Measurements from ENCODE around the gene B3GAT1. TPM values are rescaled to one million over a fixed set of nuclear protein-coding genes. Genes with fewer than 3 reads are reported as not detected.
"Not testable (repeated sequence)": the region's sequence is repeated elsewhere in the genome, so short reads cannot be mapped to it uniquely, and the experiment has no call there.

The B3GAT1 gene
- total and polyA plus RNA-seq, 4 donors: 0.16 to 0.39 TPM; not detected in 2

DNA sequence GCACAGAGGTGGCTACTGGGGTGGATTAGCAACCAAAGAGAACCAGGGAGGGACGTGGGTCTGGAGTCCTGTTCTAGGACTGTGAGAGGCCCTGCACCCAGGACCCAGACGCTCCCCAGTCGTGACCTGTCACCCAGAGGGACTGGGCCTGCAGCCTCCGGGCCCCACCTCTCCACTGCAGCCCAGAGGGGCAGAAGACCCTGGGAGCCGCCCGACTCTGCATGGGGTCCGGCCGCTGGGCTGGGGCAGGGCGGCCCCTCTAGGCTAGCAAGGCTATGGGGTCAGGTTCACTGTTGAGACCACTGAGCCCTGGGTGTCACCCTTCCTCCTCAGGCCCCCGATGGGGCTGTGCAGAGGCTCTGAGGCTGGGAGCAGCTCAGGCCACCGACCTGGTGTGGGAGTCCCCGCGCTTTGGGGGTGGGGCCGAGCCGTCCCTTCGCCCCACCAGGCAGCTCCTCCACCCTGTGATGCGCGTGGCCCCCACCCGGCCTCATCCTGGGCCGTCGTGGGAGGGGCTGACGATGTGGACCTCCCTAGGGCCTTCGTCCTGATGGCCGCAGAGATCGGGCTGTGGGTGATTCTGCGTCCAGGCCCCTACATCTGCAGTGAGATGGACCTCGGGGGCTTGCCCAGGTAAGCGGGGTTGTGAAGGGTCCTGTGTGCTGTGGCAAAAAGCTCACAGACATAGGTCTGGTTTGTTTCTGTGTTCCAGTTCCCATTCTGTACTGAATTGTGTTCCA, 67.4 kb downstream of the B3GAT1 start:
- H3K27me3 ChIP-seq (ENCODE audit: control insufficient read depth in 1 of 2, insufficient read depth in 2 of 2, low read length in 1 of 2); H3K27ac ChIP-seq (ENCODE audit: low read depth in 1 of 2, low read length in 2 of 2); H3K36me3 ChIP-seq (ENCODE audit: control insufficient read depth in 1 of 2, insufficient read depth in 2 of 2, low read length in 1 of 2); DNase-seq; H3K4me3 ChIP-seq (ENCODE audit: low read length in 2 of 2); intact Hi-C loops (cut with DNase I); H3K9me3 ChIP-seq (ENCODE audit: control insufficient read depth, low read length); H3K4me1 ChIP-seq (ENCODE audit: control insufficient read depth in 1 of 2, insufficient read depth in 2 of 2, low read length in 2 of 2): not testable (repeated sequence)
- ATAC-seq (ENCODE audit: low FRiP score): peak; percentile 39
- 87 to 89% methylated on average over 26 to 28 of the region's 28 CpGs for WGBS, 2 donors

DNA sequence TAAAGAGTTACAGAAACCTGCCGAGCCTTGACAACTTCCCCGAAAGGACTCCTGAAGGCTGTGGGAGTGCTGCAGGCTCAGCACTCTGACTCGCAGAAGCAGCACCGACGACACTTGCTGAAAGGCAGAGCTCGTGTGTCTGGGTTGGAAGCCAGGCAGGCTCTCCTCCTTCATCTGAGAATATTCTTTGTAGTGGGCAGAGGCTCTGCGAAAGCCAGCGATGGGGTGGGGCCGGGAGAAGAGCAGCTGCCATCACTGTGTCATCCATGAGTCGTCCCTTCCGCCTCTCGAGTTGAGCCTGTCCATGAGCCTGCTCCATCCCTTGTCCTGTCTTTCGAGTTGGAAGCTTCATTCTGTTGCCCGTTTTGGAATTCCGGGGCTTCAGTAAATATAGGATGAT, 68.4 kb downstream of the B3GAT1 start:
- Histone ChIP-seq H3K36me3 (ENCODE audit: control insufficient read depth in 1 of 2, insufficient read depth in 2 of 2, low read length in 1 of 2) (no peaks in the 10 kb centered on the region), H3K4me3 (ENCODE audit: low read length in 2 of 2) (no peak overlapping the region), H3K27ac (ENCODE audit: low read depth in 1 of 2, low read length in 2 of 2) (no peak overlapping the region), H3K9me3 (ENCODE audit: control insufficient read depth, low read length) (no peaks in the 10 kb centered on the region), H3K4me1 (ENCODE audit: control insufficient read depth in 1 of 2, insufficient read depth in 2 of 2, low read length in 2 of 2) (no peaks in the 10 kb centered on the region), H3K27me3 (ENCODE audit: control insufficient read depth in 1 of 2, insufficient read depth in 2 of 2, low read length in 1 of 2) (no peaks in the 10 kb centered on the region)
- 90 to 94% methylated on average over 15 of the region's 15 CpGs for WGBS, 2 donors
- DNase-seq (no peak), ATAC-seq (ENCODE audit: low FRiP score) (no peak)
- intact Hi-C loops (cut with DNase I): no loop called here

DNA sequence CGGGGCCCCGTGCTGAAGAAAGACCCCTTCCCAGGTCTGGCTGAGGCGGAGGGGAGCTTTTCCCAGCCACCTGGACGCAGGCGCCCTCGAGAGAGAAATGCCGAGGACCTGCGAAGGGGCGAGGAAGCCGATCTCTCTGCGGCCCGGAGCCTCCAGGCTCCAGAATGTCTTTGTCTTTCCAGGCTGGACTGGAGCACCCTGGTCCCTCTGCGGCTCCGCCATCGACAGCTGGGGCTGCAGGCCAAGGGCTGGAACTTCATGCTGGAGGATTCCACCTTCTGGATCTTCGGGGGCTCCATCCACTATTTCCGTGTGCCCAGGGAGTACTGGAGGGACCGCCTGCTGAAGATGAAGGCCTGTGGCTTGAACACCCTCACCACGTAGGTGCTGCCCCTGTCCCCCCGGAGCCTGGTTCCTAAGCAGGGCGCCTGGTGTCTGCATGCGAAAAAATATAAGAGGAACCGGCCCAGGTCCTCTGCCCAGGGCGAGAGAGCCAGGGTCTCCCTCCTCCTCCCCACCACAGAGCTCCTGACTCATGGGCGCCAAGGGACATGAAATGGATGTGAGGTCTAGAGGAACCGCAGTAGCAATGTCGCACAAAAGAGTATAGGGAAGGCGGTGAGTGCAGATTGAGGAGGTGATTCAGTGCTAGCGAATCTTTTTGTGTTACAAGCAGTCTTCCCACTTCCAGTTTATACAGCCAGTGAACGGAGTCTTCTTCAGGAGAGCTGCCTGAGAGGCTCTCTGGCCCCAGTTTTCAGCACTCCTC, 69.3 kb downstream of the B3GAT1 start:
- 88 to 92% methylated on average over 30 of the region's 30 CpGs for WGBS, 2 donors
- ATAC-seq (ENCODE audit: low FRiP score) (no peak), DNase-seq (no peak)
- intact Hi-C loops (cut with DNase I): no loop called here
- Histone ChIP-seq H3K9me3 (ENCODE audit: control insufficient read depth, low read length) (no peaks in the 10 kb centered on the region), H3K4me1 (ENCODE audit: control insufficient read depth in 1 of 2, insufficient read depth in 2 of 2, low read length in 2 of 2) (no peaks in the 10 kb centered on the region), H3K36me3 (ENCODE audit: control insufficient read depth in 1 of 2, insufficient read depth in 2 of 2, low read length in 1 of 2) (no peaks in the 10 kb centered on the region), H3K27ac (ENCODE audit: low read depth in 1 of 2, low read length in 2 of 2) (no peak overlapping the region), H3K4me3 (ENCODE audit: low read length in 2 of 2) (no peak overlapping the region), H3K27me3 (ENCODE audit: control insufficient read depth in 1 of 2, insufficient read depth in 2 of 2, low read length in 1 of 2) (no peaks in the 10 kb centered on the region)

DNA sequence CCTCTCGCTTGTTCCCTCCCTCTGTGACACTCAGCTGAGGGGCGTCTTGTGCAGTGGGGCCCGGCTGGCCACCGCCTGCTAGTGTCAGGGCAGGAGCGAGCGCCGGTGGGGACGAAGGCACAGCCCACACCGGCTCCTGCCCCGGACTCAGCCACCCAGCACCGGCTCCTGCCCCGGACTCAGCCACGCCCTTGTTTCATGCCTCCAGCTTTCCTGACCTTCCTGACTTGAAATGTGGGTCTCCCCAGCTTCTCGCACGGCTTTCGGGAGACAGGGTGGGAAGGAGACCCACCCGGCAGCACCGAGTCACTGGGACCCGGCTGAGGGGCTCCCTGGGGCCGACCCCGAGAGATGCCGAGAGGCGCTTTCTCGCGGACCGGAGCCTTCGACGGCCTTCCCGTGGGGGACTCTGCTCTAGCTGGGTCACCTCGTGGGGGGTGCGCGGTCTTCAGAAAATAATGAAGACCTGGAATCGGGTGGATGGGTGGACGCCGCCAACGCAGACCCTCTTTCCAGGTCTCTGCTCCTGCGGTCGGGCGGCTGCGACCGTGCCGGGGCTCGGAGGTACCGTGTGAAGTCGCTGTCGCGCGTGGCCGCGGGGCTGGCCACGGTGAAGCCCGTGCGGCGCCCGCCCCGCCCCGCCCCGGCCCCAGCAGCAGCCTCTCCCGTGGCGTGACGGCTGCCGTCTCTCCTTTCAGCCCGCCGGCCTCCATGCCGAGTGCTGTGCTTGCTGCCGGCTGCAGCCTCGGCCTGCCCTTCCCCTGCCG, 70.1 kb downstream of the B3GAT1 start:
- Histone ChIP-seq H3K27ac (ENCODE audit: low read depth in 1 of 2, low read length in 2 of 2) (no peak overlapping the region), H3K27me3 (ENCODE audit: control insufficient read depth in 1 of 2, insufficient read depth in 2 of 2, low read length in 1 of 2) (no peaks in the 10 kb centered on the region), H3K36me3 (ENCODE audit: control insufficient read depth in 1 of 2, insufficient read depth in 2 of 2, low read length in 1 of 2) (no peaks in the 10 kb centered on the region), H3K4me3 (ENCODE audit: low read length in 2 of 2) (no peak overlapping the region), H3K9me3 (ENCODE audit: control insufficient read depth, low read length) (no peaks in the 10 kb centered on the region), H3K4me1 (ENCODE audit: control insufficient read depth in 1 of 2, insufficient read depth in 2 of 2, low read length in 2 of 2) (no peaks in the 10 kb centered on the region)
- WGBS, 2 donors: 86 to 87% methylated on average over 48 to 68 of the region's 68 CpGs
- intact Hi-C loops (cut with DNase I): no loop called here
- DNase-seq (no peak), ATAC-seq (ENCODE audit: low FRiP score) (no peak)

DNA sequence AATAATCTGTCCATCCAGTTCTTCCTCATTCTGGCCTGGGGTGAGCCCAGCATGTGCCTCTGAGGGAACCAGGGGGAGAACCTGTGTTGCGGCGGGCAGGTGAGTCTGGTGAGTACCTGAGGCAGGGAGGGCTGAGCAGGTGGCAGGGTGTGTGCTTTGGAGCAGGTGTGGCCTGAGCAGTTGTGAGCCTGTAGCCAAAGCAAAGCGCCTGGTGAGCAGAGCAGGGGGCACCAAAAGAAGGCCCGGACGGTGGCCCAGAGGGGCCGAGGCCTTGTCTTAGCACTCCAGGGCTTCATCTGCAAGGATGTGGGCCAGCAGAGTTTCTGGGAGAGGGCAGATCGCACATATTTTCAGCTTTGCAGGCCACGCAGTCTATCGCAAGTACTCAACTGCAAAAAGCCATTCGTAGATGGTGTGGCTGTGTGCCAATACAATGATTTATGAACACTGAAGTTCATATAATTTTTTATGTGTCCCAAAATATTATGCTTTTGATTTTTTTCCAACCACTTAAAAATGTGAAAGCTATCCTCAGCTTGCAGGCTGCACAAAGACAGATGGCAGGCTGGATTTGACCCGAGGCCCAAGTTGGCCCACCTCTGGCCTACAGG, 71.6 kb downstream of the B3GAT1 start:
- no peak overlapping the region for H3K27ac ChIP-seq (ENCODE audit: low read depth in 1 of 2, low read length in 2 of 2)
- no peak overlapping the region for H3K4me3 ChIP-seq (ENCODE audit: low read length in 2 of 2)
- 66 to 67% methylated on average over 11 of the region's 11 CpGs for WGBS, 2 donors
- H3K4me1 ChIP-seq (ENCODE audit: control insufficient read depth in 1 of 2, insufficient read depth in 2 of 2, low read length in 2 of 2): no peaks in the 10 kb centered on the region
- H3K27me3 ChIP-seq (ENCODE audit: control insufficient read depth in 1 of 2, insufficient read depth in 2 of 2, low read length in 1 of 2): no peaks in the 10 kb centered on the region
- no peaks in the 10 kb centered on the region for H3K9me3 ChIP-seq (ENCODE audit: control insufficient read depth, low read length)
- no peaks in the 10 kb centered on the region for H3K36me3 ChIP-seq (ENCODE audit: control insufficient read depth in 1 of 2, insufficient read depth in 2 of 2, low read length in 1 of 2)
- no peak for ATAC-seq (ENCODE audit: low FRiP score)
- DNase-seq: no peak
- intact Hi-C loops (cut with DNase I): no loop called here

DNA sequence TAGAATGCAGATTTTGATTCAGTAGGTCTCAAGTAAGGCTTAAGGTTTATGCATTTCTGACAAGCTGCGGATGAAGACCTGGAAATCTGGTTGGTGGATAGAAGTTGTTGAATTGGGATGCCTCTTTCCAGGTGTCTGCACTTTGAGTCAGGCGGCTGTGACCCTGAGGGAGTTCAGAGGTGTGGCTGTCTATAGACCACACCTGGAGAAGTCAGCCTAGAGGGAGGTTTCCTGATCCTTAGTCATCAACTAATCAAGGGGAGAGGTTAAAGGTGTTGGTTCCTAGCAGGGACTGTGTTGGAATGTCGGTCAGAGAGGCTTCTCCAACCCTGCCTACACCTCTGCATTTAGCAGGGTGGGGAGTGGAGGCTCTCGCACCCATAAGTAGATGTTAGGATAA, 72.3 kb downstream of the B3GAT1 start:
- Histone ChIP-seq H3K27me3 (ENCODE audit: control insufficient read depth in 1 of 2, insufficient read depth in 2 of 2, low read length in 1 of 2) (no peaks in the 10 kb centered on the region), H3K27ac (ENCODE audit: low read depth in 1 of 2, low read length in 2 of 2) (no peak overlapping the region), H3K36me3 (ENCODE audit: control insufficient read depth in 1 of 2, insufficient read depth in 2 of 2, low read length in 1 of 2) (no peaks in the 10 kb centered on the region), H3K4me3 (ENCODE audit: low read length in 2 of 2) (no peak overlapping the region), H3K4me1 (ENCODE audit: control insufficient read depth in 1 of 2, insufficient read depth in 2 of 2, low read length in 2 of 2) (no peaks in the 10 kb centered on the region), H3K9me3 (ENCODE audit: control insufficient read depth, low read length) (no peaks in the 10 kb centered on the region)
- no peak for DNase-seq
- ATAC-seq (ENCODE audit: low FRiP score): no peak
- 94 to 96% methylated on average over 4 of the region's 4 CpGs for WGBS, 2 donors
- intact Hi-C loops (cut with DNase I): no loop called here

DNA sequence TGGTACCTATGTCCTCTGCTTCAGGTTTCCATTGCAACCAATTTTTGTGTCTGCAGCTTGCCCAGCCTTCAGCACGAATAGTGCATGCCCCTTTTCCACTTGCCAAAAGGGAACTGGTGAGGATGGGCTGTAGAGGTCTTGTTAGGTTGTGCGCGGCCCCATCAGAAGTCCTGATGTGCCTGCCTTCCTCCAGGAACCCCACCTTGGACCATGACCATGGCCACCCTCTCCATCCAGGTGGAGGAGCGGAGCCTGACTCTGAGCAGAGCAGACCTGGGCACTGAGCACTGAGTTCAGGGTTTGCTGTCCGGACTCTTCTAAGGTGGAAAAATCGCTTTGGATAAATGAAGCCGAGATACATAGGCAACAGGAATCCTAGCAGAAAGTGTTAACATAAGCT, 73.4 kb downstream of the B3GAT1 start:
- H3K4me1 ChIP-seq (ENCODE audit: control insufficient read depth in 1 of 2, insufficient read depth in 2 of 2, low read length in 2 of 2): no peaks in the 10 kb centered on the region
- 93 to 96% methylated on average over 7 of the region's 7 CpGs for WGBS, 2 donors
- H3K36me3 ChIP-seq (ENCODE audit: control insufficient read depth in 1 of 2, insufficient read depth in 2 of 2, low read length in 1 of 2): no peaks in the 10 kb centered on the region
- no peak for DNase-seq
- intact Hi-C loops (cut with DNase I): no loop called here
- no peaks in the 10 kb centered on the region for H3K27me3 ChIP-seq (ENCODE audit: control insufficient read depth in 1 of 2, insufficient read depth in 2 of 2, low read length in 1 of 2)
- ATAC-seq (ENCODE audit: low FRiP score): no peak
- no peak overlapping the region for H3K4me3 ChIP-seq (ENCODE audit: low read length in 2 of 2)
- H3K27ac ChIP-seq (ENCODE audit: low read depth in 1 of 2, low read length in 2 of 2): no peak overlapping the region
- no peaks in the 10 kb centered on the region for H3K9me3 ChIP-seq (ENCODE audit: control insufficient read depth, low read length)

DNA sequence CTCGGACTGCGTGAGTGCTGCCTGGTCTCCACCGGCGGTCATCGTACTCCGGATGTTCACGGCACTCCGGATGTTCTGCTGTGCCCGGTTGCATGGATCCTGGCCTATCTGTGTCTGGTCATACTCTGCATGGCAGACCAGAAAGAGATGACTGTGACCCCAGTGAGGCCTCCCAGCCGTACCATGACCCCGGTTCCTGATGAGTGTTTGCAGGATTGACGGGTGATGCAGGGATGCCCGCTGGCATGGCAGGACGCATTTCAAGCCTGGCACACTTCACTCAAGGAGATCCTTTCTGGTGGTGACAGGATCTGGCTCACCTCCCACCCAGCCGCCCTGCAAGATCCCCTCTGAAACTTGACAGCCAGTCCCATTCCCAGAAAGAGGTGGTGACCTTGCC, 74.0 kb downstream of the B3GAT1 start:
- intact Hi-C loops (cut with DNase I): no loop called here

More for the DNA sequence above, 74.0 kb downstream of the B3GAT1 start:
- 90 to 91% methylated on average over 15 of the region's 15 CpGs for whole genome bisulfite sequencing, 2 donors
- Histone ChIP-seq H3K4me3 (ENCODE audit: low read length in 2 of 2) (no peak overlapping the region), H3K27me3 (ENCODE audit: control insufficient read depth in 1 of 2, insufficient read depth in 2 of 2, low read length in 1 of 2) (no peaks in the 10 kb centered on the region), H3K9me3 (ENCODE audit: control insufficient read depth, low read length) (no peaks in the 10 kb centered on the region), H3K4me1 (ENCODE audit: control insufficient read depth in 1 of 2, insufficient read depth in 2 of 2, low read length in 2 of 2) (no peaks in the 10 kb centered on the region), H3K36me3 (ENCODE audit: control insufficient read depth in 1 of 2, insufficient read depth in 2 of 2, low read length in 1 of 2) (no peaks in the 10 kb centered on the region), H3K27ac (ENCODE audit: low read depth in 1 of 2, low read length in 2 of 2) (no peak overlapping the region)
- ATAC-seq (ENCODE audit: low FRiP score): no peak
- DNase-seq: no peak
